ENCODE data around the gene MMP23B. TPM values are rescaled to one million over a fixed set of nuclear protein-coding genes. Genes with fewer than 3 reads are reported as not detected.
"Not testable (repeated sequence)": the region's sequence is repeated elsewhere in the genome, so short reads cannot be mapped to it uniquely, and the experiment has no call there.

The MMP23B gene
- total RNA-seq, 1 donor from 2014 or later: 93.8 TPM

DNA sequence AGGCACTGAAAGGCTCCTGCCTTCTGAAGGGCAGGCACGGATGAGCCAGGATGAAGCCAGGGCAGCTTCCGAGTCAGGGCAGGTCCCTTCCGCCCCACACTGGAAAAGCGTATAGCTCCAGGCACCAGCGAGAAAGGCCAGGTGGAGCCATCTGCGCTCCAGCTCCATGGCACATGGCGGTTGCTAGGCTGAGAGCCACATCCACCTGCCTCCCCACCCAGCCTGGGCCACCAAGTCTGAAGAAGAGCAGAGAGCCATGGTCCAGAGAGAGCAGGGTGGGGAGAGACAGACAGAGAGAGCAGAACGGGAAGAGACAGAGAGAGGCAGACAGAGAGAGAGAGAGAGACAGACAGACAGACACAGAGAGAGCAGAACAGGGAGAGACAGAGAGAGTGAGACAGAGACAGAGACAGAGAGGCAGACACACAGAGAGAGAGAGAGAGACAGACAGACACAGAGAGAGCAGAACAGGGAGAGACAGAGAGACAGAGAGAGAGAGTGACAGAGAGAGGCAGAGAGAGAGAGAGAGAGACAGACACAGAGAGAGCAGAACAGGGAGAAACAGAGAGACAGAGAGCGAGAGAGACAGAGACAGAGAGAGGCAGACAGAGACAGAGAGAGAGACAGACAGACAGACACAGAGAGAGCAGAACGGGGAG lies 37.2 kb upstream of the MMP23B start:
- TF ChIP-seq, protein P1, sequence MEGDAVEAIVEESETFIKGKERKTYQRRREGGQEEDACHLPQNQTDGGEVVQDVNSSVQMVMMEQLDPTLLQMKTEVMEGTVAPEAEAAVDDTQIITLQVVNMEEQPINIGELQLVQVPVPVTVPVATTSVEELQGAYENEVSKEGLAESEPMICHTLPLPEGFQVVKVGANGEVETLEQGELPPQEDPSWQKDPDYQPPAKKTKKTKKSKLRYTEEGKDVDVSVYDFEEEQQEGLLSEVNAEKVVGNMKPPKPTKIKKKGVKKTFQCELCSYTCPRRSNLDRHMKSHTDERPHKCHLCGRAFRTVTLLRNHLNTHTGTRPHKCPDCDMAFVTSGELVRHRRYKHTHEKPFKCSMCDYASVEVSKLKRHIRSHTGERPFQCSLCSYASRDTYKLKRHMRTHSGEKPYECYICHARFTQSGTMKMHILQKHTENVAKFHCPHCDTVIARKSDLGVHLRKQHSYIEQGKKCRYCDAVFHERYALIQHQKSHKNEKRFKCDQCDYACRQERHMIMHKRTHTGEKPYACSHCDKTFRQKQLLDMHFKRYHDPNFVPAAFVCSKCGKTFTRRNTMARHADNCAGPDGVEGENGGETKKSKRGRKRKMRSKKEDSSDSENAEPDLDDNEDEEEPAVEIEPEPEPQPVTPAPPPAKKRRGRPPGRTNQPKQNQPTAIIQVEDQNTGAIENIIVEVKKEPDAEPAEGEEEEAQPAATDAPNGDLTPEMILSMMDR (IDR thresholded peaks at IDR 0.05; ENCODE audit: borderline replicate concordance): no peak
- H3K4me3 ChIP-seq: no peak overlapping the region
- intact Hi-C loops (cut with micrococcal nuclease): no loop called here
- no peak for DNase-seq
- no peak overlapping the region for H3K27ac ChIP-seq (replicated peaks)
- no peaks in the 10 kb centered on the region for H3K36me3 ChIP-seq
- H3K9me3 ChIP-seq (replicated peaks): no peaks in the 10 kb centered on the region
- H3K4me1 ChIP-seq: peaks cover 18% of the 10 kb centered on the region
- H3K27me3 ChIP-seq (ENCODE audit: low read depth): peaks cover 48% of the 10 kb centered on the region

DNA sequence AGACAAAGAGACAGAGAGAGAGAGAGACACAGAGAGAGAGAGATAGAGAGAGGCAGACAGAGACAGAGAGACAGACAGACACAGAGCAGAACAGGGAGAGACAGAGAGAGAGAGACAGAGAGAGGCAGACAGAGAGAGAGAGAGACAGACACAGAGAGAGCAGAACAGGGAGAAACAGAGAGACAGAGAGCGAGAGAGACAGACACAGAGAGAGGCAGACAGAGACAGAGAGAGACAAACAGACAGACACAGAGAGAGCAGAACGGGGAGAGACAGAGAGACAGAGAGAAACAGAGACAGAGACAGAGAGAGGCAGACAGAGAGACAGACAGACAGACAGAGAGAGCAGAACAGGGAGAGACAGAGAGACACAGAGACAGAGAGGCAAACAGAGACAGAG lies 36.6 kb upstream of the MMP23B start:
- H3K9me3 ChIP-seq (replicated peaks); H3K27ac ChIP-seq (replicated peaks); H3K4me3 ChIP-seq; DNase-seq; intact Hi-C loops (cut with micrococcal nuclease); H3K36me3 ChIP-seq: not testable (repeated sequence)
- Histone ChIP-seq H3K27me3 (ENCODE audit: low read depth) (peaks cover 46% of the 10 kb centered on the region), H3K4me1 (peaks cover 21% of the 10 kb centered on the region)

DNA sequence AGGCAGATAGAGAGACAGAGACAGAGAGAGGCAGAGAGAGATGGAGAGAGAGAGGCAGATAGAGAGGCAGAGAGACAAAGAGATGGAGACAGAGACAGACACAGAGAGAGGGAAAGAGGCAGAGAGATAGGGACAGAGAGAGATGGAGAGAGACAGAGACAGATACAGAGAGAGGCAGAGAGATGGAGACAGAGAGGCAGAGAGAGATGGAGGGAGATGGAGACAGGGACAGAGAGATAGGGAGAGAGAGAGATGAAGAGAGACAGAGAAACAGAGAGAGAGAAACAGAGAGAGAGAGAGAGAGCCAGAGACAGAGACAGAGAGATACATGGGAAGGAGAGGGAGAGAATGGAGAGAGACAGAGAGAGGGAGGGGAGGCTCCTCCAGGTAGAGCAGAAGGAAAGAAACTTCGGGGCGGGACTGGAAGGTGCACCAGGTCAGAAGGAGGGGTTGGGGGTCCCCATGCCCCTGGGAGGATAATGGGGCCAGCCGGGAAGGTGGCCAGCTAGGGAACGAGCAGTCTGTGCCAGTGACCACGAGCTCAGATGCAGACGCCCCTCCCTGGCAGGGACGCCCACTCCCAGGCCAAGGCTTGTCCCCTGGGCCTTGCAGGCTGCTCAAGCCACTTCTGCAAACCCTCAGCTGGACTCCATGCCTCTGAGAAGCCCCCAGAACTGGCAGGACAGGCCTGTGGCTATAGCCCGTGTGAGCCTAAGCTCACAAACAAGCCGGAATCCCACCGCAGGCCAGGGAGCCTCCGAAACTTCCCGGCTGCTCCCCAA lies 35.3 kb upstream of the MMP23B start:
- intact Hi-C loops (cut with micrococcal nuclease): no loop called here
- TF ChIP-seq, protein P1 (IDR thresholded peaks at IDR 0.05; ENCODE audit: borderline replicate concordance): no peak
- no peak for DNase-seq
- Histone ChIP-seq H3K9me3 (replicated peaks) (no peaks in the 10 kb centered on the region), H3K36me3 (no peaks in the 10 kb centered on the region), H3K27ac (replicated peaks) (no peak overlapping the region), H3K27me3 (ENCODE audit: low read depth) (peaks cover 52% of the 10 kb centered on the region), H3K4me3 (no peak overlapping the region), H3K4me1 (peaks cover 27% of the 10 kb centered on the region)

DNA sequence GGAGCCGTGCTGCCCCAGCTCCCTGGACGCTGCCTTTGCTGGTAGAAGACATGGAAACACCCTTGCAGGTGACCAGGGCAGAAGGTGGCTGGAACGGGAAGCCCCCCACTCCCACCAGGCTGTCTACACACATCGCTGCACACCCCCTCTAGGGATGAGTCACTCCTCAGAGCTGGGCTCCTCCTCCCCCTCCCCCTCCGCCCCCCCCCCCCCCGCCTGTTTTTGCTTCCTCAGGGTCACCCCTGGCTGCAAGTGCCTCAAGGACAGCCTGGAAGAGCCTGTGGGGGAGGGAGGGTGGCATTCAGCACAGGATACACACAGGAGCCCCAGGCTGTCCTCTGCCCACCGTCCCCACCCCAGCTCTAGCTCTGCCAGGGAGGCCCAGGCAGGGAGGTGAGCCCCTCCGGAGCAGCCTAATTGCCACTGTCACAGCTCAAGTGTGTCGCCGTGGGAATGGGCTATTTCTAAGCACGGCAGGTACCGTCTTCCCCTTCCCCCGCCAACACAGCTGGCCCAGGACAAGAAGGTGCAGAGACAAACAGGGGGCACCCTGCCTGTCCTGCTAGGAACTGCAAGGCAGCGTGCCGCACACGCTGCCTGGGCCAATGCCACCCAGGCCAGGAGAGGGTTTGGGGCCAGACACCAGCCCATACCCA lies 34.6 kb upstream of the MMP23B start:
- H3K4me1 ChIP-seq: peaks cover 27% of the 10 kb centered on the region
- H3K9me3 ChIP-seq (replicated peaks): no peaks in the 10 kb centered on the region
- peaks cover 59% of the 10 kb centered on the region for H3K27me3 ChIP-seq (ENCODE audit: low read depth)
- TF ChIP-seq, protein P1 (IDR thresholded peaks at IDR 0.05; ENCODE audit: borderline replicate concordance): peak; percentile 46
- DNase-seq: no peak
- no peak overlapping the region for H3K27ac ChIP-seq (replicated peaks)
- intact Hi-C loops (cut with micrococcal nuclease): no loop called here
- H3K36me3 ChIP-seq: no peaks in the 10 kb centered on the region
- H3K4me3 ChIP-seq: peak overlapping the region; percentile 42

DNA sequence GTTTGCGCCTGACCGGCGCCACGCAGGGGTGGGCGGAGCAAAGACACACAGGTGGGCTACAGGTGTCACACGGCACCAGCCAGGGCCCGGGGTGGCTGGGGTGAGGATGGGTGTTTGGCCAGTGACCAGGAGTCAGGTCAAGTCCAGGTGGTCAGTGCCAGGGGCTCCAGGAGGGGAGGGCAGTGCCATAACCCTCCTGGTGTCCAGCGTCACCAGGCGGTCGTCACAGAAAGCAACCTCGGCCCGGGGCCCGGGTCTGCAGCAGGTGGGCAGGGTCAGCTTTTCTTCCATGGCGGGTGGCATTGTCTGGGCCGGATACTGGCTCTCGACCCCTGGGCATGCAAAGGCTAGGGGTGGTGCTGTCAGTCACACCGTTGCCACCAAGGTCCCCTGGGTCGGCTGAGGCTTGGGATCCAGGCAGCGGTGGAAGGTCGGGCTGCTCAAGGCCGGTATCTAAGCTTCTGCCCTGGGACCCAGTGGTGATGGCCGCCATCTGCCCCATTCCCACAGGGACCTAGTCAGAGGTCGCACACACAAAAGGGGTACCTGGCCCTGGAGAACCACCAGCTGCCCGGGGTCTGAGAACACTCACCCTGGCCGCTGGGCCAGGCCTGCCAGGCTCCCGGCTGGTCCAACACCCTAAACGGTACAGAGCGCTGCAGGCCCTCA lies 33.8 kb upstream of the MMP23B start:
- Histone ChIP-seq H3K36me3 (no peaks in the 10 kb centered on the region), H3K4me1 (peaks cover 27% of the 10 kb centered on the region), H3K9me3 (replicated peaks) (no peaks in the 10 kb centered on the region), H3K27me3 (ENCODE audit: low read depth) (peaks cover 67% of the 10 kb centered on the region), H3K27ac (replicated peaks) (no peak overlapping the region), H3K4me3 (no peak overlapping the region)
- TF ChIP-seq, protein P1 (IDR thresholded peaks at IDR 0.05; ENCODE audit: borderline replicate concordance): no peak
- intact Hi-C loops (cut with micrococcal nuclease): no loop called here
- no peak for DNase-seq

Data from left ventricle myocardium inferior (tissue), 1 donor.